Liver (tissue), 9 donors: Measurements from ENCODE around the gene MAGEC1. TPM values are rescaled to one million over a fixed set of nuclear protein-coding genes. Genes with fewer than 3 reads are reported as not detected.

Source experiments
- DNase-seq: peaks from one replicate; pipeline ENCODE4 v3.0.0-alpha.2; 2017; ENCODE audit warnings: low spot score
- H3K27ac ChIP-seq, 2 donors: one replicate each; pipeline ENCODE4 v1.7.0; 2013; ENCODE audit warnings: inconsistent platforms in 2 of 2, low read length in 2 of 2, control low read depth in 1 of 2, low read depth in 1 of 2, mild to moderate bottlenecking in 1 of 2
- H3K27me3 ChIP-seq, 4 donors: one replicate each; pipeline versions ENCODE4 v1.6.1 to v1.7.0; 2013; ENCODE audit warnings: low read length in 3 of 4, inconsistent platforms in 1 of 4, mild to moderate bottlenecking in 1 of 4, moderate library complexity in 1 of 4; ENCODE audit not compliant: control insufficient read depth in 4 of 4, insufficient read depth in 4 of 4
- H3K36me3 ChIP-seq, 4 donors: one replicate each; pipeline versions ENCODE4 v1.6.1 to v1.7.0; 2013; ENCODE audit warnings: low read length in 3 of 4, mild to moderate bottlenecking in 3 of 4, low read depth in 1 of 4, moderate library complexity in 1 of 4; ENCODE audit not compliant: control insufficient read depth in 4 of 4, insufficient read depth in 3 of 4
- H3K4me1 ChIP-seq, 4 donors: one replicate each; pipeline versions ENCODE4 v1.6.1 to v1.7.0; 2013; ENCODE audit warnings: low read length in 3 of 4, mild to moderate bottlenecking in 3 of 4, moderate library complexity in 1 of 4; ENCODE audit not compliant: control insufficient read depth in 4 of 4, insufficient read depth in 4 of 4
- H3K4me3 ChIP-seq, 3 donors: one replicate each; pipeline versions ENCODE4 v1.6.1 to v1.7.0; 2013; ENCODE audit warnings: low read length in 3 of 3, control low read depth in 1 of 3, low read depth in 1 of 3, mild to moderate bottlenecking in 1 of 3
- H3K9ac ChIP-seq, 2 donors: one replicate each; pipeline ENCODE4 v1.7.0; 2013; ENCODE audit warnings: low read length in 2 of 2, mild to moderate bottlenecking in 2 of 2, moderate library complexity in 2 of 2, control low read depth in 1 of 2, low read depth in 1 of 2
- H3K9me3 ChIP-seq, 4 donors: one replicate each; pipeline versions ENCODE4 v1.6.1 to v1.7.0; 2013; ENCODE audit warnings: low read length in 3 of 4; ENCODE audit not compliant: control insufficient read depth in 4 of 4
- ATF3 ChIP-seq: IDR thresholded peaks from 2 replicates; pipeline ENCODE4 v1.6.1; 2016; ENCODE audit warnings: antibody characterized with exemption
- CTCF ChIP-seq: fragments of 150-350 bp; IDR thresholded peaks from 2 replicates; pipeline ENCODE4 v1.5.1; 2017; ENCODE audit warnings: improper control_type of control experiment, low read depth, low read length; ENCODE audit not compliant: missing input control
- EGR1 ChIP-seq, 2 donors: IDR thresholded peaks; 2 replicates each; pipeline ENCODE4 v1.6.1; 2016 to 2018; ENCODE audit warnings: antibody characterized with exemption in 2 of 2, low read depth in 2 of 2
- FOXA1 ChIP-seq: IDR thresholded peaks from 2 replicates; pipeline ENCODE4 v1.6.1; 2016; ENCODE audit warnings: antibody characterized with exemption
- GABPA ChIP-seq, 2 donors: IDR thresholded peaks in 1 of 2; conservative IDR thresholded peaks in 1 of 2; 2 replicates each; pipeline ENCODE4 v1.6.1; 2016; ENCODE audit warnings: antibody characterized with exemption in 2 of 2, mild to moderate bottlenecking in 1 of 2, moderate library complexity in 1 of 2
- HNF4A ChIP-seq, 2 donors: conservative IDR thresholded peaks; 2 replicates each; pipeline ENCODE4 v1.6.1; 2016; ENCODE audit warnings: antibody characterized with exemption in 2 of 2, mild to moderate bottlenecking in 2 of 2
- HNF4G ChIP-seq: IDR thresholded peaks from 2 replicates; pipeline ENCODE4 v1.6.1; 2016; ENCODE audit warnings: antibody characterized with exemption
- JUND ChIP-seq, 2 donors: IDR thresholded peaks; 2 replicates each; pipeline ENCODE4 v1.6.1; 2016; ENCODE audit warnings: antibody characterized with exemption in 2 of 2
- NR2F2 ChIP-seq: IDR thresholded peaks from 2 replicates; pipeline ENCODE4 v1.6.1; 2016; ENCODE audit warnings: antibody characterized with exemption
- RAD21 ChIP-seq, 2 donors: IDR thresholded peaks; 2 replicates each; pipeline ENCODE4 v1.6.1; 2016; ENCODE audit warnings: antibody characterized with exemption in 2 of 2, mild to moderate bottlenecking in 2 of 2
- REST ChIP-seq: IDR thresholded peaks from 2 replicates; pipeline ENCODE4 v1.6.1; 2016; ENCODE audit warnings: antibody characterized with exemption, mild to moderate bottlenecking
- RXRA ChIP-seq, 2 donors: IDR thresholded peaks; 2 replicates each; pipeline ENCODE4 v1.6.1; 2017 to 2018; ENCODE audit warnings: antibody characterized with exemption in 2 of 2, mild to moderate bottlenecking in 1 of 2
- SP1 ChIP-seq: IDR thresholded peaks from 2 replicates; pipeline ENCODE4 v1.6.1; 2018; ENCODE audit warnings: antibody characterized with exemption, mild to moderate bottlenecking
- TAF1 ChIP-seq: conservative IDR thresholded peaks from 2 replicates; pipeline ENCODE4 v1.6.1; 2016; ENCODE audit warnings: antibody characterized with exemption, mild to moderate bottlenecking
- YY1 ChIP-seq: IDR thresholded peaks from 2 replicates; pipeline ENCODE4 v1.6.1; 2016; ENCODE audit warnings: antibody characterized with exemption, mild to moderate bottlenecking
- WGBS: extraction: QIAGEN DNeasy Blood & Tissue Kit; methylation state at CpG from one replicate; pipeline ENCODE4 v1.1.7; 2013; 5-methylcytosine and 5-hydroxymethylcytosine counted together
- polyA plus RNA-seq, 2 donors: library from polyadenylated mRNA; stranded (reverse) in 1 of 2; unstranded in 1 of 2; fragments of 200-250 nt in 1 of 2; fragments of >200 nt in 1 of 2; fragmentation: Nextera tagmentation in 1 of 2; extraction: Ambion mirVana in 1 of 2; gene quantifications; one replicate each; pipeline versions ENCODE4 v1.2.1 to v1.2.3, GENCODE V29; 2013 to 2015
- total RNA-seq, 2 donors: library from RNA; depleted of rRNA; stranded (reverse); fragments of >200 nt; gene quantifications; one replicate each; pipeline ENCODE4 v1.2.3, GENCODE V29; 2014
- TF ChIP-seq, protein P1 (sequence below): IDR thresholded peaks from 2 replicates; pipeline ENCODE4 v1.6.1; 2016; ENCODE audit warnings: antibody characterized with exemption
- TF ChIP-seq, protein P2 (sequence below): IDR thresholded peaks from 2 replicates; pipeline ENCODE4 v1.6.1; 2016; ENCODE audit warnings: antibody characterized with exemption
- donor health status: healthy.
- donor health status: healthy.
- donor health status: healthy.
- donor health status: healthy.
- donor health status: healthy.

MAGEC1 gene
- total and polyA plus RNA-seq, 4 donors = not detected

- TF ChIP-seq RXRA (IDR thresholded peaks at IDR 0.05) (no peak), NR2F2 (no peak), HNF4G (no peak), FOXA1 (no peak), CTCF (no peak), HNF4A (conservative IDR thresholded peaks at IDR 0.05) (no peak)
Measured at GRCh38 chrX:141894733-141895132, 9.0 kb upstream of the MAGEC1 start (continued).

GRCh38 chrX:141897690-141898089 lies 6.0 kb upstream of the MAGEC1 start:
- H3K9me3 ChIP-seq = no peaks in the 10 kb centered on the region
- WGBS = 80% methylated on average over 2 of the region's 2 CpGs

GRCh38 chrX:141902366-141902765 lies 1.3 kb upstream of the MAGEC1 start:
- Histone ChIP-seq H3K4me1 (no peaks in the 10 kb centered on the region), H3K27me3 (peaks cover 0 to 2% (median 0%) of the 10 kb centered on the region in 4 donors), H3K27ac (no peak overlapping the region), H3K9me3 (peaks cover 0 to 6% (median 3%) of the 10 kb centered on the region in 4 donors), H3K4me3 (no peak overlapping the region), H3K9ac (no peak overlapping the region), H3K36me3 (no peaks in the 10 kb centered on the region)
- TF ChIP-seq JUND (IDR thresholded peaks at IDR 0.05) (no peak), CTCF (no peak), RXRA (IDR thresholded peaks at IDR 0.05) (no peak), SP1 (no peak), HNF4G (no peak), GABPA (IDR thresholded peaks at IDR 0.05 in 1 of 2, conservative IDR thresholded peaks at IDR 0.05 in 1 of 2) (no peak), NR2F2 (no peak), TAF1 (no peak), HNF4A (conservative IDR thresholded peaks at IDR 0.05) (no peak), RAD21 (IDR thresholded peaks at IDR 0.05) (no peak), EGR1 (IDR thresholded peaks at IDR 0.05; ENCODE audit: low read depth in 2 of 2) (no peak), YY1 (no peak), FOXA1 (no peak), REST (no peak), ATF3 (no peak)
- TF ChIP-seq, protein P1, sequence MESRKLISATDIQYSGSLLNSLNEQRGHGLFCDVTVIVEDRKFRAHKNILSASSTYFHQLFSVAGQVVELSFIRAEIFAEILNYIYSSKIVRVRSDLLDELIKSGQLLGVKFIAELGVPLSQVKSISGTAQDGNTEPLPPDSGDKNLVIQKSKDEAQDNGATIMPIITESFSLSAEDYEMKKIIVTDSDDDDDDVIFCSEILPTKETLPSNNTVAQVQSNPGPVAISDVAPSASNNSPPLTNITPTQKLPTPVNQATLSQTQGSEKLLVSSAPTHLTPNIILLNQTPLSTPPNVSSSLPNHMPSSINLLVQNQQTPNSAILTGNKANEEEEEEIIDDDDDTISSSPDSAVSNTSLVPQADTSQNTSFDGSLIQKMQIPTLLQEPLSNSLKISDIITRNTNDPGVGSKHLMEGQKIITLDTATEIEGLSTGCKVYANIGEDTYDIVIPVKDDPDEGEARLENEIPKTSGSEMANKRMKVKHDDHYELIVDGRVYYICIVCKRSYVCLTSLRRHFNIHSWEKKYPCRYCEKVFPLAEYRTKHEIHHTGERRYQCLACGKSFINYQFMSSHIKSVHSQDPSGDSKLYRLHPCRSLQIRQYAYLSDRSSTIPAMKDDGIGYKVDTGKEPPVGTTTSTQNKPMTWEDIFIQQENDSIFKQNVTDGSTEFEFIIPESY = no peak
- TF ChIP-seq, protein P2, sequence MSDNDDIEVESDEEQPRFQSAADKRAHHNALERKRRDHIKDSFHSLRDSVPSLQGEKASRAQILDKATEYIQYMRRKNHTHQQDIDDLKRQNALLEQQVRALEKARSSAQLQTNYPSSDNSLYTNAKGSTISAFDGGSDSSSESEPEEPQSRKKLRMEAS = no peak
- DNase-seq = no peak
- 87% methylated on average over 4 of the region's 4 CpGs for WGBS

More at GRCh38 chrX:141897690-141898089, 6.0 kb upstream of the MAGEC1 start:
- Histone ChIP-seq H3K36me3 (no peaks in the 10 kb centered on the region), H3K9ac (no peak overlapping the region), H3K4me1 (no peaks in the 10 kb centered on the region), H3K27me3 (no peaks in the 10 kb centered on the region), H3K27ac (no peak overlapping the region), H3K4me3 (no peak overlapping the region)
- no peak for DNase-seq
- TF ChIP-seq GABPA (IDR thresholded peaks at IDR 0.05 in 1 of 2, conservative IDR thresholded peaks at IDR 0.05 in 1 of 2) (no peak), YY1 (no peak)
